ENCODE measurements around the gene POT1. TPM values are rescaled to one million over a fixed set of nuclear protein-coding genes. Genes with fewer than 3 reads are reported as not detected.

Gene POT1
- polyA plus RNA-seq, 1 donor (not counting 4 experiments of a cell fraction or from before 2014, with no cell fraction given): 36.6 TPM

- TF ChIP-seq CTCF (optimal IDR thresholded peaks at IDR 0.05 in 1 of 3, IDR thresholded peaks at IDR 0.05 in 1 of 3, conservative IDR thresholded peaks at IDR 0.05 in 1 of 3; ENCODE audit: extremely low read depth in 1 of 3, insufficient read depth in 2 of 3, low read length in 3 of 3) (no peak), EZH2 (IDR thresholded peaks at IDR 0.05; ENCODE audit: low read length) (no peak)
- no peaks in the 10 kb centered on the region for H3K79me2 ChIP-seq (ENCODE audit: control insufficient read depth, insufficient read depth, low read length)
- H3K27ac ChIP-seq (ENCODE audit: control insufficient read depth, insufficient read depth, low read length): no peak overlapping the region
- H3K36me3 ChIP-seq (ENCODE audit: control insufficient read depth in 2 of 2, extremely low read depth in 1 of 2, insufficient read depth in 2 of 2, low read length in 2 of 2): no peaks in the 10 kb centered on the region
- no peaks in the 10 kb centered on the region for H3K9me3 ChIP-seq (ENCODE audit: control insufficient read depth, low read depth, low read length)
- no peak for FAIRE-seq
- H3K27me3 ChIP-seq (ENCODE audit: control insufficient read depth, extremely low read depth, insufficient read depth, low read length): no peaks in the 10 kb centered on the region
- no peak overlapping the region for H3K4me3 ChIP-seq (ENCODE audit: control insufficient read depth in 2 of 3, extremely low read depth in 1 of 3, insufficient read depth in 2 of 3, low read depth in 1 of 3, low read length in 3 of 3)
- H3K4me1 ChIP-seq (ENCODE audit: control insufficient read depth, extremely low read depth, insufficient read depth, low read length): peaks cover 2% of the 10 kb centered on the region
- DNase-seq (ENCODE audit: low read depth, low spot score): no peak
- no peak overlapping the region for H2AFZ ChIP-seq (ENCODE audit: control insufficient read depth, low read length)
- no peak overlapping the region for H3K4me2 ChIP-seq (ENCODE audit: control insufficient read depth, extremely low read depth, insufficient read depth, low read depth, low read length)
- no peak overlapping the region for H3K9ac ChIP-seq (ENCODE audit: control insufficient read depth, extremely low read depth, insufficient read depth, low read length)
- dilution Hi-C loops (cut with MboI; ENCODE audit: extremely low pct_ligation_motif_present, low sequenced_read_pairs): no loop called here
- no peaks in the 10 kb centered on the region for H4K20me1 ChIP-seq (ENCODE audit: control insufficient read depth, extremely low read depth, insufficient read depth, low read length)
- H3K9me1 ChIP-seq (ENCODE audit: control insufficient read depth, extremely low read depth, insufficient read depth, low read length): peaks cover 2% of the 10 kb centered on the region
Observed at GRCh38 chr7:124781907-124782734, 147.5 kb downstream of the POT1 start.

GRCh38 chr7:124781418-124781817, 148.2 kb downstream of the POT1 start:
- H3K9ac ChIP-seq (ENCODE audit: control insufficient read depth, extremely low read depth, insufficient read depth, low read length): no peak overlapping the region
- FAIRE-seq (no peak), DNase-seq (ENCODE audit: low read depth, low spot score) (no peak)
- H3K4me1 ChIP-seq (ENCODE audit: control insufficient read depth, extremely low read depth, insufficient read depth, low read length): peaks cover 2% of the 10 kb centered on the region
- H3K9me1 ChIP-seq (ENCODE audit: control insufficient read depth, extremely low read depth, insufficient read depth, low read length): peaks cover 2% of the 10 kb centered on the region
- no peaks in the 10 kb centered on the region for H3K27me3 ChIP-seq (ENCODE audit: control insufficient read depth, extremely low read depth, insufficient read depth, low read length)
- H3K27ac ChIP-seq (ENCODE audit: control insufficient read depth, insufficient read depth, low read length): no peak overlapping the region
- H3K36me3 ChIP-seq (ENCODE audit: control insufficient read depth in 2 of 2, extremely low read depth in 1 of 2, insufficient read depth in 2 of 2, low read length in 2 of 2): no peaks in the 10 kb centered on the region
- dilution Hi-C loops (cut with MboI; ENCODE audit: extremely low pct_ligation_motif_present, low sequenced_read_pairs): no loop called here
- TF ChIP-seq CTCF (optimal IDR thresholded peaks at IDR 0.05 in 1 of 3, IDR thresholded peaks at IDR 0.05 in 1 of 3, conservative IDR thresholded peaks at IDR 0.05 in 1 of 3; ENCODE audit: extremely low read depth in 1 of 3, insufficient read depth in 2 of 3, low read length in 3 of 3): no peak
- TF ChIP-seq EZH2 (IDR thresholded peaks at IDR 0.05; ENCODE audit: low read length): no peak
- no peaks in the 10 kb centered on the region for H4K20me1 ChIP-seq (ENCODE audit: control insufficient read depth, extremely low read depth, insufficient read depth, low read length)
- no peak overlapping the region for H2AFZ ChIP-seq (ENCODE audit: control insufficient read depth, low read length)
- no peak overlapping the region for H3K4me2 ChIP-seq (ENCODE audit: control insufficient read depth, extremely low read depth, insufficient read depth, low read depth, low read length)
- H3K79me2 ChIP-seq (ENCODE audit: control insufficient read depth, insufficient read depth, low read length): no peaks in the 10 kb centered on the region
- H3K4me3 ChIP-seq (ENCODE audit: control insufficient read depth in 2 of 3, extremely low read depth in 1 of 3, insufficient read depth in 2 of 3, low read depth in 1 of 3, low read length in 3 of 3): no peak overlapping the region
- no peaks in the 10 kb centered on the region for H3K9me3 ChIP-seq (ENCODE audit: control insufficient read depth, low read depth, low read length)

Data from keratinocyte (primary cell).